ENCODE data around the gene DNPH1.

DNPH1 gene

GRCh38 chr6:43180985-43181384 is 48.3 kb downstream of the DNPH1 start:
- DNase-seq = no peak

GRCh38 chr6:43180058-43180457 is 49.2 kb downstream of the DNPH1 start:
- no peak for DNase-seq

- DNase-seq = no peak
These were observed 50.1 kb downstream of the DNPH1 start for GRCh38 chr6:43178951-43179830.

- no peak for DNase-seq
These were observed 51.1 kb downstream of the DNPH1 start for GRCh38 chr6:43178150-43178549.

GRCh38 chr6:43176423-43176786 is 52.9 kb downstream of the DNPH1 start:
- DNase-seq = no peak

GRCh38 chr6:43175676-43176422 is 53.4 kb downstream of the DNPH1 start:
- DNase-seq = no peak
